GM13977 (cell line): ENCODE measurements around the gene FRS3.
"Not testable (repeated sequence)": the region's sequence is repeated elsewhere in the genome, so short reads cannot be mapped to it uniquely, and the experiment has no call there.

ENCODE experiments used
- DNase-seq: peaks from one replicate; pipeline ENCODE4 v3.0.0; 2012; ENCODE audit warnings: low spot score
- CTCF ChIP-seq: IDR thresholded peaks from 2 replicates; pipeline ENCODE4 v1.5.1; 2012; ENCODE audit warnings: mild to moderate bottlenecking, control low read depth; ENCODE audit not compliant: insufficient read depth; ENCODE audit errors: extremely low read depth, missing control alignments
- in situ Hi-C: fragments of 300-500 bp; cut with MboI; formaldehyde crosslinking; loops from one replicate; pipeline ENCODE4 v1.12.0; 2022; ENCODE audit warnings: low sequenced_read_pairs, low pct_unique_long_range_greater_than_20kb, mixed read lengths, inconsistent platforms; ENCODE audit not compliant: unreplicated experiment

Gene FRS3

GRCh38 chr6:41818271-41819054 lies 38.8 kb upstream of the FRS3 start:
- TF ChIP-seq CTCF: no peak
- in situ Hi-C loops: no loop called here
- DNase-seq: no peak

- no peak for DNase-seq
- no peak for TF ChIP-seq CTCF
- in situ Hi-C loops: no loop called here
Observed at GRCh38 chr6:41815587-41815986, 35.9 kb upstream of the FRS3 start.

- TF ChIP-seq CTCF: no peak
- DNase-seq: no peak
- in situ Hi-C loops: no loop called here
Observed at GRCh38 chr6:41814629-41815028, 34.9 kb upstream of the FRS3 start.

GRCh38 chr6:41813956-41814355 lies 34.3 kb upstream of the FRS3 start:
- TF ChIP-seq CTCF: no peak
- no peak for DNase-seq
- in situ Hi-C loops: no loop called here

GRCh38 chr6:41813469-41813868 lies 33.8 kb upstream of the FRS3 start:
- no peak for TF ChIP-seq CTCF
- in situ Hi-C loops: no loop called here
- no peak for DNase-seq

- in situ Hi-C loops, DNase-seq: not testable (repeated sequence)
Observed at GRCh38 chr6:41811946-41812345, 32.2 kb upstream of the FRS3 start.

GRCh38 chr6:41811095-41811494 lies 31.4 kb upstream of the FRS3 start:
- no peak for DNase-seq
- in situ Hi-C loops: no loop called here
- TF ChIP-seq CTCF: no peak
